Parathyroid adenoma (tissue), 2 donors: ENCODE data around the gene GMPR.

ENCODE experiments used
- H2AFZ ChIP-seq: fragments of 300-600 bp; sonication (generic); one replicate; pipeline ENCODE4 v1.7.0; 2017; ENCODE audit warnings: antibody characterized with exemption, mild to moderate bottlenecking
- H3K27ac ChIP-seq: fragments of 300-600 bp; sonication (generic); one replicate; pipeline ENCODE4 v1.7.0; 2017
- H3K27me3 ChIP-seq: fragments of 300-600 bp; sonication (generic); one replicate; pipeline ENCODE4 v1.7.0; 2017; ENCODE audit warnings: low read length; ENCODE audit not compliant: control insufficient read depth, insufficient read depth
- H3K36me3 ChIP-seq: fragments of 300-600 bp; sonication (generic); one replicate; pipeline ENCODE4 v1.7.0; 2017; ENCODE audit warnings: low read length; ENCODE audit not compliant: control insufficient read depth, insufficient read depth
- H3K4me1 ChIP-seq: fragments of 300-600 bp; sonication (generic); one replicate; pipeline ENCODE4 v1.7.0; 2017; ENCODE audit warnings: control low read depth
- H3K4me2 ChIP-seq: fragments of 300-600 bp; sonication (generic); one replicate; pipeline ENCODE4 v1.7.0; 2017; ENCODE audit warnings: low read length
- H3K4me3 ChIP-seq: fragments of 300-600 bp; sonication (generic); one replicate; pipeline ENCODE4 v1.7.0; 2017; ENCODE audit warnings: low read depth, low read length
- H3K79me2 ChIP-seq: fragments of 300-600 bp; sonication (generic); one replicate; pipeline ENCODE4 v1.7.0; 2017; ENCODE audit warnings: control low read depth
- H3K9ac ChIP-seq: fragments of 300-600 bp; sonication (generic); one replicate; pipeline ENCODE4 v1.7.0; 2017; ENCODE audit warnings: mild to moderate bottlenecking
- H3K9me3 ChIP-seq: fragments of 300-600 bp; sonication (generic); one replicate; pipeline ENCODE4 v1.7.0; 2017; ENCODE audit warnings: low read length; ENCODE audit not compliant: control insufficient read depth
- TF ChIP-seq, protein P1 (sequence below): fragments of 300-600 bp; sonication (generic); IDR thresholded peaks from one replicate; pipeline ENCODE4 v1.7.0; 2017; ENCODE audit warnings: antibody characterized with exemption, mild to moderate bottlenecking
- donor health status: primary hyperparathyroidism.

Gene GMPR

DNA sequence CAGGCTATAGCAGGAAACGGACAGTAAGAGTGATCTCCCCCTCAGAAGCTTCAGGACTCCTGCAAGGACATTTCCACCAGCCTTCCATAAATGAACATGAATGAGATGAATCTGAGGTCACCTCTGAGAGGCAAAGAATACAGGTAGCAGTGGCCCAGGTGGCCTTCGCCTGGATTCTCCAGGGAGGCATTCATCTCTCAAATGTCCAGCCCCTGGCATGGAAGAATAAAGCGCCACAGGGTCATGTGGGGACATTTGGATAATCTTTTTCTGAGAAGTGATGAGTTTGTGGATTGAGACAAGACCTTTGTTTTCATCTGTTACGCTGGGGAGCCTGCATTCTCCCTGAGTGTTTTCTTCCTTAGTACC is 2.9 kb downstream of the GMPR start:
- H2AFZ ChIP-seq = no peak overlapping the region
- H3K27ac ChIP-seq = no peak overlapping the region
- TF ChIP-seq, protein P1, sequence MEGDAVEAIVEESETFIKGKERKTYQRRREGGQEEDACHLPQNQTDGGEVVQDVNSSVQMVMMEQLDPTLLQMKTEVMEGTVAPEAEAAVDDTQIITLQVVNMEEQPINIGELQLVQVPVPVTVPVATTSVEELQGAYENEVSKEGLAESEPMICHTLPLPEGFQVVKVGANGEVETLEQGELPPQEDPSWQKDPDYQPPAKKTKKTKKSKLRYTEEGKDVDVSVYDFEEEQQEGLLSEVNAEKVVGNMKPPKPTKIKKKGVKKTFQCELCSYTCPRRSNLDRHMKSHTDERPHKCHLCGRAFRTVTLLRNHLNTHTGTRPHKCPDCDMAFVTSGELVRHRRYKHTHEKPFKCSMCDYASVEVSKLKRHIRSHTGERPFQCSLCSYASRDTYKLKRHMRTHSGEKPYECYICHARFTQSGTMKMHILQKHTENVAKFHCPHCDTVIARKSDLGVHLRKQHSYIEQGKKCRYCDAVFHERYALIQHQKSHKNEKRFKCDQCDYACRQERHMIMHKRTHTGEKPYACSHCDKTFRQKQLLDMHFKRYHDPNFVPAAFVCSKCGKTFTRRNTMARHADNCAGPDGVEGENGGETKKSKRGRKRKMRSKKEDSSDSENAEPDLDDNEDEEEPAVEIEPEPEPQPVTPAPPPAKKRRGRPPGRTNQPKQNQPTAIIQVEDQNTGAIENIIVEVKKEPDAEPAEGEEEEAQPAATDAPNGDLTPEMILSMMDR = no peak
- H3K79me2 ChIP-seq = no peaks in the 10 kb centered on the region
- no peak overlapping the region for H3K9ac ChIP-seq
- peaks cover 3% of the 10 kb centered on the region for H3K4me1 ChIP-seq
- no peak overlapping the region for H3K4me2 ChIP-seq
- peaks cover 3% of the 10 kb centered on the region for H3K36me3 ChIP-seq
- no peak overlapping the region for H3K4me3 ChIP-seq
- no peaks in the 10 kb centered on the region for H3K27me3 ChIP-seq
- no peaks in the 10 kb centered on the region for H3K9me3 ChIP-seq

DNA sequence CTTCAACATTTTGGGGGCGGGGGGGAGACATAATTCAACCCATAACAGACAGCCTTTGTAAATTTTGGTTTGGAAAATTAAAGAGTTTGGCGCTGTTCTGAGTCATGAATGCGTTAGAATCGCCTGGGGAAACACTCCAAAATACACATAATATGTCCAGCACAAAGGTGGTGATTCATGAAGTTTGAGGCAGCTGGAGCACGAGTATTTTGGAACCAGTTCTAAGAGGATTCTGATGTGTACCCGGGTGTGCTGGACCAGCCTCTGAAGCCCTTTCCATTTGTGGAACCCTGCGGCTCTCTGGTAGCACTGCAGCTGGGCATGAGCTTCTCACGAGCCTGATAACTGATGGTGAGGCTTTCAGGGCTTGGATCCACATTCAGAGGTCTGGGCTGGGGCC is 4.7 kb downstream of the GMPR start:
- Histone ChIP-seq H3K4me1 (peaks cover 3% of the 10 kb centered on the region), H3K9ac (no peak overlapping the region), H3K27me3 (no peaks in the 10 kb centered on the region), H2AFZ (no peak overlapping the region), H3K27ac (no peak overlapping the region), H3K4me2 (no peak overlapping the region), H3K36me3 (peaks cover 3% of the 10 kb centered on the region), H3K79me2 (no peaks in the 10 kb centered on the region), H3K4me3 (no peak overlapping the region), H3K9me3 (no peaks in the 10 kb centered on the region)
- TF ChIP-seq, protein P1 = no peak

DNA sequence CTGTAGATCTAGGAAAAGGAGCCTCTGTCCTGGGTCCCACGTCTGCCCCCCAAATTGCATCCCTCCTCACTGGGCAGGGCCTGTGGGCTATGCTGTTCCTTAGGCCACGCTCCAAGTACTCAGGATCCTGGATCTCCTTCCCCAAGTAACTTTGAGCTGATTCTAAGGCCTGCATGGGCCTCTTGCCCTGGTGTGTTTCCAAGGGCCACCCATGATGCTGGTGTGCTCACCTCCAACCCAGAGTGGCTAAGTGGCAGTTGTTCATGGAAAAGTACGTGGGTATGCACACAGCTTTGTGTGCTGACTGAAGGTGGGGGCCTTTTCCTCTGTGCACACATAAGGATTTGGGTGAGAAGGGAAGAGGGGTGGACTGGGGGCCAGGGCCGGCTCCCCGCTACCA is 5.3 kb downstream of the GMPR start:
- Histone ChIP-seq H3K79me2 (peaks cover under 1% of the 10 kb centered on the region), H3K36me3 (peaks cover 3% of the 10 kb centered on the region), H3K9me3 (no peaks in the 10 kb centered on the region), H3K27me3 (no peaks in the 10 kb centered on the region), H3K4me1 (peaks cover 3% of the 10 kb centered on the region), H2AFZ (no peak overlapping the region), H3K4me3 (no peak overlapping the region), H3K27ac (no peak overlapping the region), H3K9ac (no peak overlapping the region), H3K4me2 (no peak overlapping the region)
- TF ChIP-seq, protein P1 = no peak

DNA sequence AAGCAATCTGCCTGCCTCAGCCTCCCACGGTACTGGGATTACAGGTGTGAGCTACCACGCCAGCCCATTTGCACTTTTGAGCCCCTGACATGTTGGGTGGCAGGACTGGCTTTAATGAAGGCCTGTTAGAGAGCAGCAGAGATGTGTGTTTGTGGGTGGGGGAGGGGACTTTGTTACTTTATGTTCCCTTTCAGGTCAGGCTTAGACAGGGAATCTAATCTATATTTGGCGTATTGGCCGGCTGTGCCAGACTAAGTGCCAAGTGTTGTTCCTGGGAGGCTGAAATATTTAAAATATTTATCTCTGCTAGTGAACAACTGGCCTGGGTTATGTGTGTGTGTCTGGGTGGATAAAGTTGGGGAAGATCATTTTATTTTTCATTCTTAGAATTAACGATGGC is 6.1 kb downstream of the GMPR start:
- H3K4me1 ChIP-seq = peaks cover 3% of the 10 kb centered on the region
- TF ChIP-seq, protein P1 = no peak
- no peak overlapping the region for H3K4me2 ChIP-seq
- no peak overlapping the region for H3K9ac ChIP-seq
- no peaks in the 10 kb centered on the region for H3K27me3 ChIP-seq
- no peak overlapping the region for H3K4me3 ChIP-seq
- H3K79me2 ChIP-seq = peaks cover 2% of the 10 kb centered on the region
- no peaks in the 10 kb centered on the region for H3K9me3 ChIP-seq
- no peak overlapping the region for H2AFZ ChIP-seq
- H3K27ac ChIP-seq = no peak overlapping the region
- no peaks in the 10 kb centered on the region for H3K36me3 ChIP-seq

DNA sequence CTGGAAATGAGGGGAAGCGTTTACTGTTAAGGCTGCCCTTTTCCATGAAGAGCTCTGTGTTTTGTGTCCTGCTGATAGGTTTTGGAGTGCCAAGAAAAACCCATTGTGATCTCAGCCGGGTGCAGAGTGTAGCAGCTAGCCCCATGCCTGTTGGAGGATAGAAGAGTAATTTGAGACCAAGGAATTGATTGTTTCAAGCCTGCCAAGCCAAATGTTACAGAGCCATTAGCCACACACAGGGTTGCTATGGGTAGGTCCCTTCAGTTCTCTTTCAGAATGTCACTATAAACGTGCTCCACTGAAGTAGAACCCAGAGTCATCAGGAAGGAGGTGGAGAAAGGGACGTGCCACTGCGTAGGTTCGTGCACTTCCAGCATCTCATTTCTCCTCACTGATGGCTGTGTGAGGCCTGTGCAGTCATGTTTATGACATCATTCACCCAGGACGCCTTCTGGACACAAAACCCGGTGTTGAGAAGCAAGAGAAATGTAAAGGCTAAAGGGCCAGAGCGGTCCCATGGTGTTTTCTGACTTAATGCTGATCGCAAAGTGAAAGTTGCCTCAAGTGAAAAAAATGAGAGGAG is 6.6 kb downstream of the GMPR start:
- H3K79me2 ChIP-seq = peaks cover 2% of the 10 kb centered on the region
- no peak overlapping the region for H3K27ac ChIP-seq
- H3K27me3 ChIP-seq = no peaks in the 10 kb centered on the region
- H3K36me3 ChIP-seq = no peaks in the 10 kb centered on the region
- no peaks in the 10 kb centered on the region for H3K9me3 ChIP-seq
- TF ChIP-seq, protein P1 = no peak
- H3K4me2 ChIP-seq = no peak overlapping the region
- no peak overlapping the region for H2AFZ ChIP-seq
- no peak overlapping the region for H3K4me3 ChIP-seq
- H3K9ac ChIP-seq = no peak overlapping the region
- no peaks in the 10 kb centered on the region for H3K4me1 ChIP-seq
